ENCODE data around the gene PEX11A. TPM values are rescaled to one million over a fixed set of nuclear protein-coding genes. Genes with fewer than 3 reads are reported as not detected.

PEX11A gene
- total RNA-seq, 1 donor from 2014 or later: 4.5 TPM

- peaks cover 12% of the 10 kb centered on the region for H3K27me3 ChIP-seq
- H3K36me3 Mint-ChIP-seq: no peaks in the 10 kb centered on the region
Measured at GRCh38 chr15:89669941-89670340, 20.6 kb downstream of the PEX11A start.

GRCh38 chr15:89669309-89669865 lies 21.2 kb downstream of the PEX11A start:
- H3K27ac ChIP-seq: no peak overlapping the region
- TF ChIP-seq EZH2 (IDR thresholded peaks at IDR 0.05): no peak
- TF ChIP-seq EZH2phosphoT487 (IDR thresholded peaks at IDR 0.05): no peak
- TF ChIP-seq CTCF (IDR thresholded peaks at IDR 0.05): no peak
- H4K20me1 ChIP-seq (ENCODE audit: low read depth): no peaks in the 10 kb centered on the region
- Mint-ChIP-seq H3K4me3 (no peak overlapping the region), H3K4me1 (peaks cover 14% of the 10 kb centered on the region), H3K36me3 (no peaks in the 10 kb centered on the region), H3K9me3 (no peaks in the 10 kb centered on the region), H3K27ac (no peak overlapping the region), H3K27me3 (ENCODE audit: insufficient read depth, low read depth) (peaks cover 11% of the 10 kb centered on the region)
- no peak overlapping the region for H2AFZ ChIP-seq (replicated peaks)
- H3K4me3 ChIP-seq: no peak overlapping the region
- no peaks in the 10 kb centered on the region for H3K9me3 ChIP-seq (ENCODE audit: low read depth)
- H3K79me2 ChIP-seq (ENCODE audit: low read depth): no peaks in the 10 kb centered on the region
- no peaks in the 10 kb centered on the region for H3K36me3 ChIP-seq
- H3F3A ChIP-seq (ENCODE audit: low read depth): peaks cover 18% of the 10 kb centered on the region
- H3K4me2 ChIP-seq: no peak overlapping the region
- H3K4me1 ChIP-seq: peaks cover 13% of the 10 kb centered on the region
- H3K27me3 ChIP-seq: peaks cover 17% of the 10 kb centered on the region
- H3K9ac ChIP-seq: no peak overlapping the region
- no peak for DNase-seq (ENCODE audit: low spot score)

More at GRCh38 chr15:89669941-89670340, 20.6 kb downstream of the PEX11A start:
- no peaks in the 10 kb centered on the region for H4K20me1 ChIP-seq (ENCODE audit: low read depth)
- H3F3A ChIP-seq (ENCODE audit: low read depth): peaks cover 15% of the 10 kb centered on the region
- no peak overlapping the region for H3K4me3 ChIP-seq
- no peak overlapping the region for H3K9ac ChIP-seq
- Mint-ChIP-seq H3K4me1 (peaks cover 8% of the 10 kb centered on the region), H3K4me3 (no peak overlapping the region), H3K27me3 (ENCODE audit: insufficient read depth, low read depth) (peaks cover 9% of the 10 kb centered on the region), H3K9me3 (no peaks in the 10 kb centered on the region), H3K27ac (no peak overlapping the region)
- H3K4me2 ChIP-seq: no peak overlapping the region
- no peaks in the 10 kb centered on the region for H3K9me3 ChIP-seq (ENCODE audit: low read depth)
- TF ChIP-seq EZH2 (IDR thresholded peaks at IDR 0.05) (no peak), EZH2phosphoT487 (IDR thresholded peaks at IDR 0.05) (no peak), CTCF (IDR thresholded peaks at IDR 0.05) (no peak)
- no peaks in the 10 kb centered on the region for H3K79me2 ChIP-seq (ENCODE audit: low read depth)
- H3K4me1 ChIP-seq: peaks cover 11% of the 10 kb centered on the region
- H3K27ac ChIP-seq: no peak overlapping the region
- H2AFZ ChIP-seq (replicated peaks): no peak overlapping the region
- no peaks in the 10 kb centered on the region for H3K36me3 ChIP-seq
- DNase-seq (ENCODE audit: low spot score): no peak

- Mint-ChIP-seq H3K36me3 (no peaks in the 10 kb centered on the region), H3K4me1 (peaks cover 16% of the 10 kb centered on the region), H3K27me3 (ENCODE audit: insufficient read depth, low read depth) (peaks cover 14% of the 10 kb centered on the region), H3K9me3 (no peaks in the 10 kb centered on the region), H3K4me3 (no peak overlapping the region), H3K27ac (no peak overlapping the region)
- Histone ChIP-seq H3K27me3 (peaks cover 23% of the 10 kb centered on the region), H4K20me1 (ENCODE audit: low read depth) (no peaks in the 10 kb centered on the region), H3K4me1 (peaks cover 13% of the 10 kb centered on the region), H3K27ac (no peak overlapping the region), H2AFZ (replicated peaks) (no peak overlapping the region), H3K4me3 (no peak overlapping the region), H3K9ac (no peak overlapping the region), H3F3A (ENCODE audit: low read depth) (peaks cover 18% of the 10 kb centered on the region), H3K9me3 (ENCODE audit: low read depth) (no peaks in the 10 kb centered on the region), H3K79me2 (ENCODE audit: low read depth) (no peaks in the 10 kb centered on the region), H3K4me2 (no peak overlapping the region), H3K36me3 (no peaks in the 10 kb centered on the region)
- no peak for DNase-seq (ENCODE audit: low spot score)
- no peak for TF ChIP-seq CTCF (IDR thresholded peaks at IDR 0.05)
Measured at GRCh38 chr15:89668171-89668570, 22.4 kb downstream of the PEX11A start.
